H1 (cell line): ENCODE measurements around the gene FRMD4B. TPM values are rescaled to one million over a fixed set of nuclear protein-coding genes. Genes with fewer than 3 reads are reported as not detected.

Experiments used
- CTCF ChIA-PET: fragments of 300-600 bp; sonication (Branson Sonifier 250); formaldehyde crosslinking; loops from one replicate; lab custom pipeline; 2021; ENCODE audit not compliant: partially characterized antibody; lab: Charles Lee
- POLR2A ChIA-PET: fragments of 300-600 bp; sonication (Branson Sonifier 250); formaldehyde crosslinking; loops from one replicate; lab custom pipeline; 2021; ENCODE audit warnings: inconsistent platforms; ENCODE audit not compliant: partially characterized antibody; lab: Charles Lee
- DNase-seq, 2 experiments: peaks; one replicate each; pipeline versions ENCODE4 v3.0.0 to v3.0.0-alpha.2; 2010 to 2022; ENCODE audit warnings: low spot score in 2 of 2, low read depth in 1 of 2, mixed read lengths in 1 of 2
- FAIRE-seq: peaks from 2 replicates; lab custom pipeline; 2011; peaks lifted over from hg19 to GRCh38; lab: Jason Lieb, UNC
- H2AFZ ChIP-seq: 2 replicates; pipeline ENCODE4 v1.8.1; 2012; ENCODE audit warnings: low read length, inconsistent platforms
- H2AK5ac ChIP-seq: 2 replicates; pipeline ENCODE4 v1.6.1; 2013; ENCODE audit warnings: low read depth, low read length
- H2BK120ac ChIP-seq: replicated peaks from 2 replicates; pipeline ENCODE3; 2013; ENCODE audit warnings: low read depth, low read length, inconsistent platforms
- H2BK12ac ChIP-seq: 2 replicates; pipeline ENCODE4 v1.6.1; 2013; ENCODE audit warnings: low read depth, low read length
- H2BK15ac ChIP-seq: 2 replicates; pipeline ENCODE4 v1.6.1; 2013; ENCODE audit warnings: low read length
- H2BK20ac ChIP-seq: 2 replicates; pipeline ENCODE4 v1.6.1; 2013; ENCODE audit warnings: low read length
- H2BK5ac ChIP-seq: 2 replicates; pipeline ENCODE4 v1.6.1; 2013; ENCODE audit warnings: low read depth, low read length
- H3K14ac ChIP-seq: 2 replicates; pipeline ENCODE4 v1.6.1; 2013; ENCODE audit warnings: inconsistent platforms; ENCODE audit not compliant: insufficient read length
- H3K18ac ChIP-seq: 2 replicates; pipeline ENCODE4 v1.6.1; 2013; ENCODE audit warnings: low read length; ENCODE audit errors: extremely low read depth
- H3K23ac ChIP-seq: 2 replicates; pipeline ENCODE4 v1.6.1; 2013; ENCODE audit warnings: inconsistent platforms; ENCODE audit not compliant: insufficient read length
- H3K23me2 ChIP-seq: 2 replicates; pipeline ENCODE4 v1.6.1; 2013; ENCODE audit warnings: low read depth, low read length
- H3K27ac ChIP-seq: 2 replicates; pipeline ENCODE4 v1.6.1; 2011; ENCODE audit warnings: low read depth, low read length, inconsistent platforms
- H3K27me3 ChIP-seq, 4 experiments: replicated peaks in 1 of 4; 1 replicate in 1 of 4; 2 replicates in 3 of 4; pipeline versions ENCODE4 v1.6.1 to v1.8.1; 2011 to 2013; ENCODE audit warnings: low read length in 3 of 4, mild to moderate bottlenecking in 3 of 4, inconsistent platforms in 2 of 4, mixed read lengths in 2 of 4, moderate library complexity in 1 of 4; ENCODE audit not compliant: control insufficient read depth in 3 of 4, insufficient read depth in 3 of 4; ENCODE audit errors: extremely low read depth in 1 of 4
- H3K36me3 ChIP-seq, 4 experiments: 2 replicates each; pipeline versions ENCODE4 v1.6.1 to v1.8.1; 2011 to 2013; ENCODE audit warnings: mild to moderate bottlenecking in 4 of 4, low read length in 3 of 4, moderate library complexity in 2 of 4, control low read depth in 1 of 4, inconsistent platforms in 1 of 4; ENCODE audit not compliant: insufficient read depth in 4 of 4, control insufficient read depth in 2 of 4
- H3K4ac ChIP-seq: replicated peaks from 2 replicates; pipeline ENCODE3; 2013; ENCODE audit warnings: low read length, low read depth, mixed read lengths, inconsistent platforms; ENCODE audit not compliant: insufficient read length
- H3K4me1 ChIP-seq, 4 experiments: replicated peaks in 1 of 4; 1 replicate in 1 of 4; 2 replicates in 3 of 4; pipeline versions ENCODE4 v1.6.1 to v1.8.1; 2011 to 2013; ENCODE audit warnings: low read length in 3 of 4, inconsistent platforms in 2 of 4, mixed read lengths in 1 of 4; ENCODE audit not compliant: insufficient read depth in 4 of 4, control insufficient read depth in 3 of 4
- H3K4me2 ChIP-seq, 2 experiments: 2 replicates each; pipeline versions ENCODE4 v1.6.1 to v1.8.1; 2011 to 2013; ENCODE audit warnings: low read depth in 2 of 2, low read length in 2 of 2, control low read depth in 1 of 2, inconsistent platforms in 1 of 2, mild to moderate bottlenecking in 1 of 2; ENCODE audit not compliant: insufficient read depth in 1 of 2
- H3K4me3 ChIP-seq, 4 experiments: fragments of 200-600, 300-600 bp in 1 of 4; sonication (generic), shearing (Covaris generic), sonication (Bioruptor Twin) in 1 of 4; 2 replicates each; pipeline versions ENCODE4 v1.5.1 to v1.8.1; 2011 to 2016; ENCODE audit warnings: low read length in 4 of 4, low read depth in 3 of 4, control low read depth in 2 of 4, inconsistent platforms in 2 of 4, mild to moderate bottlenecking in 2 of 4, mixed read lengths in 1 of 4, moderate library complexity in 1 of 4; ENCODE audit not compliant: insufficient read depth in 2 of 4; ENCODE audit errors: extremely low read depth in 1 of 4
- H3K56ac ChIP-seq: replicated peaks from 2 replicates; pipeline ENCODE3; 2013; ENCODE audit warnings: low read depth, mild to moderate bottlenecking, mixed read lengths, low read length, inconsistent platforms; ENCODE audit not compliant: insufficient read length
- H3K79me1 ChIP-seq: 2 replicates; pipeline ENCODE4 v1.6.1; 2013; ENCODE audit warnings: low read depth, low read length, control low read depth
- H3K79me2 ChIP-seq, 2 experiments: 2 replicates each; pipeline versions ENCODE4 v1.6.1 to v1.8.1; 2012 to 2013; ENCODE audit warnings: low read length in 2 of 2, mild to moderate bottlenecking in 2 of 2, inconsistent platforms in 1 of 2; ENCODE audit not compliant: insufficient read depth in 2 of 2, control insufficient read depth in 1 of 2
- H3K9ac ChIP-seq, 4 experiments: replicated peaks in 1 of 4; 1 replicate in 1 of 4; 2 replicates in 3 of 4; pipeline versions ENCODE4 v1.6.1 to v1.8.1; 2011 to 2013; ENCODE audit warnings: low read depth in 3 of 4, low read length in 3 of 4, control low read depth in 2 of 4, mild to moderate bottlenecking in 2 of 4, moderate library complexity in 2 of 4, inconsistent platforms in 1 of 4; ENCODE audit errors: extremely low read depth in 1 of 4
- H3K9me3 ChIP-seq, 2 experiments: 2 replicates each; pipeline versions ENCODE4 v1.6.1 to v1.8.1; 2012 to 2013; ENCODE audit warnings: mild to moderate bottlenecking in 2 of 2, moderate library complexity in 2 of 2, control low read depth in 1 of 2, inconsistent platforms in 1 of 2, low read depth in 1 of 2, low read length in 1 of 2, mixed read lengths in 1 of 2; ENCODE audit not compliant: insufficient read depth in 2 of 2
- H4K20me1 ChIP-seq, 2 experiments: replicated peaks in 1 of 2; 2 replicates each; pipeline versions ENCODE3 to v1.8.1; 2011 to 2013; ENCODE audit warnings: inconsistent platforms in 2 of 2, low read length in 2 of 2, mild to moderate bottlenecking in 1 of 2; ENCODE audit not compliant: insufficient read depth in 2 of 2, control insufficient read depth in 1 of 2
- H4K5ac ChIP-seq: 2 replicates; pipeline ENCODE4 v1.6.1; 2013; ENCODE audit warnings: low read length, low read depth, mixed read lengths, inconsistent platforms; ENCODE audit not compliant: insufficient read length
- H4K8ac ChIP-seq: 2 replicates; pipeline ENCODE4 v1.8.0; 2013; ENCODE audit warnings: mild to moderate bottlenecking, moderate library complexity, low read length, inconsistent platforms; ENCODE audit not compliant: insufficient read depth; ENCODE audit errors: extremely low read depth
- H4K91ac ChIP-seq: replicated peaks from 2 replicates; pipeline ENCODE3; 2013; ENCODE audit warnings: low read length, mixed read lengths, inconsistent platforms; ENCODE audit not compliant: insufficient read length
- ATF2 ChIP-seq: IDR thresholded peaks from 2 replicates; pipeline ENCODE4 v1.6.1; 2012; ENCODE audit warnings: low read length, inconsistent platforms
- CTBP2 ChIP-seq: IDR thresholded peaks from 2 replicates; pipeline ENCODE4 v1.7.0; 2011; ENCODE audit warnings: borderline replicate concordance, mild to moderate bottlenecking, moderate library complexity, mixed read lengths, low read length; ENCODE audit not compliant: insufficient read depth, insufficient read length
- HDAC2 ChIP-seq, 2 experiments: fragments of 300-600 bp in 1 of 2; sonication (generic) in 1 of 2; IDR thresholded peaks; 2 replicates each; pipeline ENCODE4 v1.6.1; 2011 to 2012; ENCODE audit warnings: low read depth in 2 of 2, low read length in 2 of 2, mild to moderate bottlenecking in 2 of 2, moderate library complexity in 2 of 2, borderline replicate concordance in 1 of 2, inconsistent platforms in 1 of 2
- HDAC6 ChIP-seq: IDR thresholded peaks from one replicate; pipeline ENCODE4 v1.7.1; 2012; ENCODE audit warnings: low read depth, mild to moderate bottlenecking, inconsistent platforms, low read length, moderate library complexity
- RBBP5 ChIP-seq: IDR thresholded peaks from 2 replicates; pipeline ENCODE4 v1.7.1; 2012; ENCODE audit warnings: low read depth, mild to moderate bottlenecking, inconsistent platforms, low read length, moderate library complexity, borderline replicate concordance
- RXRA ChIP-seq: IDR thresholded peaks from 2 replicates; pipeline ENCODE4 v1.6.1; 2011; ENCODE audit warnings: low read depth, mild to moderate bottlenecking, low read length, moderate library complexity; ENCODE audit not compliant: insufficient read depth
- SIRT6 ChIP-seq: IDR thresholded peaks from one replicate; pipeline ENCODE4 v1.7.1; 2012; ENCODE audit warnings: low read length, inconsistent platforms
- SP1 ChIP-seq: IDR thresholded peaks from 2 replicates; pipeline ENCODE4 v1.6.1; 2011; ENCODE audit warnings: low read depth, low read length
- SRF ChIP-seq: IDR thresholded peaks from 2 replicates; pipeline ENCODE4 v1.6.1; 2011; ENCODE audit warnings: mild to moderate bottlenecking, low read depth, low read length, moderate library complexity
- TAF1 ChIP-seq: IDR thresholded peaks from 2 replicates; pipeline ENCODE4 v1.6.1; 2011; ENCODE audit warnings: mild to moderate bottlenecking, low read depth, low read length
- USF2 ChIP-seq: IDR thresholded peaks from 2 replicates; pipeline ENCODE4 v1.6.1; 2011; ENCODE audit warnings: low read length, improper control_type of control experiment
- WGBS, 2 experiments: shearing (Covaris generic) in 1 of 2; methylation state at CpG; one replicate each; pipeline versions ENCODE4 v1.1.6 to v1.1.7; 2013 to 2015; ENCODE audit warnings: low lambda C conversion rate in 2 of 2, mixed read lengths in 2 of 2, inconsistent platforms in 1 of 2, low coverage in 1 of 2, missing lambda C conversion rate in 1 of 2; ENCODE audit not compliant: insufficient replicate concordance in 2 of 2, insufficient coverage in 1 of 2, insufficient read length in 1 of 2; ENCODE audit errors: extremely low coverage in 1 of 2, missing lambda C conversion rate in 1 of 2; 5-methylcytosine and 5-hydroxymethylcytosine counted together
- polyA plus RNA-seq, 7 experiments: library from polyadenylated mRNA; depleted of rRNA in 3 of 7; stranded (reverse) in 5 of 7; unstranded in 2 of 7; fragments of >200 nt in 5 of 7; fragments of 200-250 nt in 2 of 7; gene quantifications; 1 replicate in 5 of 7; 2 replicates in 1 of 7; 4 replicates in 1 of 7; pipeline versions ENCODE4 v1.2.1 to v1.2.3, GENCODE V29; 2011 to 2013; ENCODE audit warnings: missing spikeins in 2 of 7, mixed read lengths in 2 of 7
- total RNA-seq: library from RNA; stranded (reverse); fragmentation: NEBNext Ultra II Directional; extraction: Animal tissue kit (Norgen Biotek cat#: 25700); gene quantifications from 2 replicates; pipeline ENCODE4 v1.2.1, GENCODE V29; 2021

Gene FRMD4B
- total and polyA plus RNA-seq, 2 of the 8 experiments (the other 6 are each of a cell fraction or from before 2014, with no cell fraction given) = 2.7 to 7.2 TPM

- Histone ChIP-seq H2AK5ac (no peak overlapping the region), H3K56ac (no peak overlapping the region), H3K4me2 (no peak overlapping the region), H3K79me2 (no peaks in the 10 kb centered on the region), H2BK15ac (no peak overlapping the region), H3K27ac (no peak overlapping the region), H2BK120ac (no peak overlapping the region), H2AFZ (no peak overlapping the region), H3K14ac (no peak overlapping the region), H3K23me2 (no peaks in the 10 kb centered on the region), H3K79me1 (no peaks in the 10 kb centered on the region), H2BK20ac (no peak overlapping the region), H4K91ac (no peak overlapping the region), H3K4me1 (no peaks in the 10 kb centered on the region), H3K9ac (no peak overlapping the region), H3K27me3 (peaks cover 0 to 1% (median 0%) of the 10 kb centered on the region in 4 experiments; a peak in 1 of 7 replicates), H2BK12ac (no peak overlapping the region), H3K4me3 (no peak overlapping the region), H3K18ac (no peak overlapping the region), H3K36me3 (no peaks in the 10 kb centered on the region), H3K9me3 (no peaks in the 10 kb centered on the region), H4K5ac (no peak overlapping the region), H2BK5ac (no peak overlapping the region), H4K8ac (no peak overlapping the region), H3K23ac (no peak overlapping the region), H3K4ac (no peak overlapping the region), H4K20me1 (no peaks in the 10 kb centered on the region)
- 90% methylated on average over 15 of the region's 15 CpGs; no CpG with 5 or more reads in 1 of the 2 experiments for WGBS, 2 experiments
- CTCF ChIA-PET = interaction anchor here (1.3 kb wide), 1 partner anchor 44 kb away, joined by 3 read pairs; no protein-coding TSS in a partner anchor
- FAIRE-seq (no peak), DNase-seq (no peak)
- POLR2A ChIA-PET = no interaction called here
- no peak for TF ChIP-seq SIRT6
- TF ChIP-seq SRF = no peak
- TF ChIP-seq RXRA = no peak
- TF ChIP-seq USF2 = no peak
- TF ChIP-seq SP1 = no peak
- TF ChIP-seq RBBP5 = no peak
- no peak for TF ChIP-seq ATF2
- no peak for TF ChIP-seq HDAC6
- no peak for TF ChIP-seq CTBP2
- TF ChIP-seq TAF1 = no peak
- TF ChIP-seq HDAC2 (IDR thresholded peaks at IDR 0.05; ENCODE audit: borderline replicate concordance in 1 of 2, low read depth in 2 of 2, low read length in 2 of 2) = no peak
Observed at GRCh38 chr3:69353503-69353902, 32.4 kb downstream of the FRMD4B start.
